Testis (tissue), 3 donors: ENCODE results near the gene PAN3. TPM values are rescaled to one million over a fixed set of nuclear protein-coding genes. Genes with fewer than 3 reads are reported as not detected.

Experiments used
- DNase-seq: peaks from one replicate; pipeline ENCODE4 v3.0.0-alpha.2; 2019
- H3K27ac ChIP-seq, 2 donors: fragments of 200-600 bp; sonication (generic); one replicate each; pipeline ENCODE4 v1.5.1; 2019
- H3K27me3 ChIP-seq: fragments of 200-600 bp; sonication (generic); one replicate; pipeline ENCODE4 v1.5.1; 2019
- H3K36me3 ChIP-seq: fragments of 200-600 bp; sonication (generic); one replicate; pipeline ENCODE4 v1.5.1; 2017; ENCODE audit warnings: low read depth; ENCODE audit errors: missing control alignments
- H3K4me1 ChIP-seq: fragments of 200-600 bp; sonication (generic); one replicate; pipeline ENCODE4 v1.5.1; 2019
- H3K4me3 ChIP-seq, 2 donors: fragments of 200-600 bp; sonication (generic); one replicate each; pipeline ENCODE4 v1.5.1; 2017 to 2019
- H3K9me3 ChIP-seq: fragments of 200-600 bp; sonication (generic); one replicate; pipeline ENCODE4 v1.5.1; 2017
- POLR2A ChIP-seq: fragments of 450-650 bp; IDR thresholded peaks from one replicate; pipeline ENCODE4 v1.6.1; 2017; ENCODE audit warnings: antibody characterized with exemption, mild to moderate bottlenecking, moderate library complexity
- WGBS, 2 donors: methylation state at CpG; one replicate each; pipeline ENCODE4 v1.1.5; 2018; 5-methylcytosine and 5-hydroxymethylcytosine counted together
- intact Hi-C: fragments of 100-400 bp; cut with DNase I; formaldehyde crosslinking; loops from one replicate; pipeline ENCODE4 v1.15.1; 2023; ENCODE audit warnings: low total_unique reads
- polyA plus RNA-seq: library from polyadenylated mRNA; stranded (reverse); fragments of 350-450 nt; fragmentation: Illumina TruSeq; extraction: RNeasy Lipid Tissue Mini Kit (QIAGEN cat#74804); gene quantifications from one replicate; pipeline ENCODE4 v1.2.3, GENCODE V29; 2014; ENCODE audit warnings: low read depth, low replicate concordance; ENCODE audit not compliant: insufficient read depth
- small RNA-seq, 2 donors: library from RNA; depleted of rRNA; stranded (forward); fragments of <200 nt; gene quantifications; one replicate each; pipeline ENCODE3, GENCODE V24; 2016
- total RNA-seq, 2 donors: library from RNA; depleted of rRNA; stranded (reverse); fragments of >200 nt; gene quantifications; one replicate each; pipeline ENCODE4 v1.2.3, GENCODE V29; 2016
- TF ChIP-seq, protein P1 (sequence below), 3 experiments: fragments of 450-650 bp in 2 of 3; fragments of 200-600 bp in 1 of 3; sonication (generic) in 1 of 3; IDR thresholded peaks; one replicate each; pipeline ENCODE4 v1.5.1; 2016 to 2019; ENCODE audit warnings: antibody characterized with exemption in 3 of 3, mild to moderate bottlenecking in 2 of 3, moderate library complexity in 1 of 3

Gene PAN3
- total and polyA plus RNA-seq, 3 donors from 2014 or later: 30.2 to 76.2 (median 74.8) TPM

DNA sequence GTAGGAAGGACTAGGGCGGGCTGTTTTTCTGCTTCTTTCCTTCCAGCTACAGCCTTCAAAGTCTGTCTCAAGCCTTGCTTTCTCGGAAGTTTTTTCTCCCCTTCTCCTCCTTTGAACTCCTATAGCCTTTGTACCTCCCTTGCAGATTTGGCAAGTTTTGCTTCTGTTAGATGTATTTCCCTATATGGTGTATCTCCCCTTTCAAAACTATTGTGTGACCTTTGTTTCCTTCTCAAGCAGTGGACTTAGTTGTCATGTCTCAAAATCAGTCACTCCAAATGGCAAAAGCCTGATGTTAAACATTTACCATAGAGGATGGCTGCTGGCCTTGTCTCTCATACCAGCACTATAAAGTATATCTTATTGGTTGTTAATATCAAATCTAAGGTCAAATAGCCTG lies 203.9 kb downstream of the PAN3 start:
- Histone ChIP-seq H3K9me3 (no peaks in the 10 kb centered on the region), H3K27me3 (no peaks in the 10 kb centered on the region), H3K27ac (no peak overlapping the region), H3K4me3 (no peak overlapping the region), H3K36me3 (no peaks in the 10 kb centered on the region), H3K4me1 (peaks cover 7% of the 10 kb centered on the region)
- WGBS, 2 donors: 73 to 90% methylated on average over 2 of the region's 2 CpGs
- no peak for DNase-seq
- no peak for TF ChIP-seq POLR2A
- TF ChIP-seq, protein P1, sequence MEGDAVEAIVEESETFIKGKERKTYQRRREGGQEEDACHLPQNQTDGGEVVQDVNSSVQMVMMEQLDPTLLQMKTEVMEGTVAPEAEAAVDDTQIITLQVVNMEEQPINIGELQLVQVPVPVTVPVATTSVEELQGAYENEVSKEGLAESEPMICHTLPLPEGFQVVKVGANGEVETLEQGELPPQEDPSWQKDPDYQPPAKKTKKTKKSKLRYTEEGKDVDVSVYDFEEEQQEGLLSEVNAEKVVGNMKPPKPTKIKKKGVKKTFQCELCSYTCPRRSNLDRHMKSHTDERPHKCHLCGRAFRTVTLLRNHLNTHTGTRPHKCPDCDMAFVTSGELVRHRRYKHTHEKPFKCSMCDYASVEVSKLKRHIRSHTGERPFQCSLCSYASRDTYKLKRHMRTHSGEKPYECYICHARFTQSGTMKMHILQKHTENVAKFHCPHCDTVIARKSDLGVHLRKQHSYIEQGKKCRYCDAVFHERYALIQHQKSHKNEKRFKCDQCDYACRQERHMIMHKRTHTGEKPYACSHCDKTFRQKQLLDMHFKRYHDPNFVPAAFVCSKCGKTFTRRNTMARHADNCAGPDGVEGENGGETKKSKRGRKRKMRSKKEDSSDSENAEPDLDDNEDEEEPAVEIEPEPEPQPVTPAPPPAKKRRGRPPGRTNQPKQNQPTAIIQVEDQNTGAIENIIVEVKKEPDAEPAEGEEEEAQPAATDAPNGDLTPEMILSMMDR (IDR thresholded peaks at IDR 0.05): no peak
- intact Hi-C loops: no loop called here

DNA sequence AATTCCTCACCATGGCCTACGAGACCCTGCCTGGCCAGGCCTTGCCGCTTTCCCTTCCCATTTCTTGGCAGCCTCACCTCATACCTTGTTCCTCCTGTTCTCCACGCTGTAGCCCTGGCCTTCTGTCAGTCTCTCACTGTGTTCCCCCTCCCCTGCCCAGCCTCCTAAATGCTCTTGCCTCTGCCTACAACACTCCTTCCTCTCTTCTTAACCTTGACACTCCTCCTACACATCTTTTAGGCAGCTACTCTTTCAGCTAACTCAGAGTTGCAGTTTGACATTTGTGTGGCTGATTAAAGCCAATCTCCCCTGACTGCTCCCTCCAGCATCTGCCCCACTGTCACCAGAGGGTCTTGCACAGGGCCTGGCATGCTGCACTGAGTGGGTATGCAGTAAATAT lies 205.8 kb downstream of the PAN3 start:
- Histone ChIP-seq H3K4me3 (no peak overlapping the region), H3K27me3 (no peaks in the 10 kb centered on the region), H3K9me3 (no peaks in the 10 kb centered on the region), H3K4me1 (no peaks in the 10 kb centered on the region), H3K36me3 (no peaks in the 10 kb centered on the region), H3K27ac (no peak overlapping the region)
- TF ChIP-seq, protein P1 (IDR thresholded peaks at IDR 0.05): no peak
- TF ChIP-seq POLR2A: no peak
- no peak for DNase-seq
- whole genome bisulfite sequencing, 2 donors: 66 to 70% methylated on average over 3 of the region's 3 CpGs
- intact Hi-C loops: no loop called here

Small RNAs within 50 kb of the gene (small RNA-seq; reads per million reads assigned to genes)
- gene RNU6-82P: 0 reads per million in 2 donors

Other genes starting within 250 kb of the PAN3 start
- under 1 TPM; 0.12 to 0.24 TPM for gene PDX1, start 218.5 kb upstream of the PAN3 start, total RNA-seq
- not detected for gene PDX1, start 218.5 kb upstream of the PAN3 start, polyA plus RNA-seq
- gene CDX2, start 169.2 kb upstream of the PAN3 start, total RNA-seq: under 1 TPM; 0.06 to 0.08 TPM
- gene CDX2, start 169.2 kb upstream of the PAN3 start, polyA plus RNA-seq: not detected
- gene URAD, start 149.9 kb upstream of the PAN3 start, total RNA-seq: 1 to 10 TPM in 1 of 2 donors, under 1 TPM in 1; 0.87 to 1.6 TPM
- not detected for gene URAD, start 149.9 kb upstream of the PAN3 start, polyA plus RNA-seq
- 1 to 10 TPM; 1.8 to 2.4 TPM for gene FLT3, start 38.0 kb upstream of the PAN3 start, total RNA-seq
- gene FLT3, start 38.0 kb upstream of the PAN3 start, polyA plus RNA-seq: 2.5 TPM